Measurements from ENCODE around the gene ZRANB1.

The ZRANB1 gene

GRCh38 chr10:125023255-125023654, 81.3 kb downstream of the ZRANB1 start:
- H3K79me2 ChIP-seq (ENCODE audit: insufficient read depth, low read length) = no peaks in the 10 kb centered on the region
- H3K4me3 ChIP-seq (ENCODE audit: low read depth, low read length, poor library complexity, severe bottlenecking) = no peak overlapping the region
- peaks cover 6% of the 10 kb centered on the region for H3K27me3 ChIP-seq (ENCODE audit: insufficient read depth, low read length)
- no peaks in the 10 kb centered on the region for H3K36me3 ChIP-seq (ENCODE audit: insufficient read depth, low read length)
- TF ChIP-seq CTCF (IDR thresholded peaks at IDR 0.05; ENCODE audit: low read length) = no peak
- no peak for TF ChIP-seq EZH2 (IDR thresholded peaks at IDR 0.05; ENCODE audit: borderline replicate concordance, low read length)
- H3K4me1 ChIP-seq (ENCODE audit: insufficient read depth, low read length, severe bottlenecking) = peaks cover 14% of the 10 kb centered on the region
- H3K27ac ChIP-seq (ENCODE audit: low read depth, low read length, poor library complexity, severe bottlenecking) = no peak overlapping the region
- no peak overlapping the region for H3K9ac ChIP-seq (ENCODE audit: low read length)
- H4K20me1 ChIP-seq (ENCODE audit: insufficient read depth, low read length) = no peaks in the 10 kb centered on the region
- no peaks in the 10 kb centered on the region for H3K9me2 ChIP-seq (ENCODE audit: low read depth, low read length)
- H3K9me3 ChIP-seq (ENCODE audit: low read length) = no peaks in the 10 kb centered on the region
- no peaks in the 10 kb centered on the region for H3F3A ChIP-seq (ENCODE audit: insufficient read depth, low read length)
- no peak overlapping the region for H3K4me2 ChIP-seq (ENCODE audit: low read length)
- no peak overlapping the region for H2AFZ ChIP-seq (ENCODE audit: low read length)

- TF ChIP-seq EZH2 (IDR thresholded peaks at IDR 0.05; ENCODE audit: borderline replicate concordance, low read length) (no peak), CTCF (IDR thresholded peaks at IDR 0.05; ENCODE audit: low read length) (no peak)
- no peak overlapping the region for H3K9ac ChIP-seq (ENCODE audit: low read length)
- H3K4me2 ChIP-seq (ENCODE audit: low read length) = no peak overlapping the region; the same call in 1 of the 2 replicates
- peaks cover 14% of the 10 kb centered on the region for H3K4me1 ChIP-seq (ENCODE audit: insufficient read depth, low read length, severe bottlenecking)
- H3K36me3 ChIP-seq (ENCODE audit: insufficient read depth, low read length) = no peaks in the 10 kb centered on the region
- H2AFZ ChIP-seq (ENCODE audit: low read length) = no peak overlapping the region
- no peaks in the 10 kb centered on the region for H3K9me3 ChIP-seq (ENCODE audit: low read length)
- H3K27me3 ChIP-seq (ENCODE audit: insufficient read depth, low read length) = peaks cover 6% of the 10 kb centered on the region
- H3K4me3 ChIP-seq (ENCODE audit: low read depth, low read length, poor library complexity, severe bottlenecking) = no peak overlapping the region
- no peaks in the 10 kb centered on the region for H3F3A ChIP-seq (ENCODE audit: insufficient read depth, low read length)
- H3K9me2 ChIP-seq (ENCODE audit: low read depth, low read length) = no peaks in the 10 kb centered on the region
- no peak overlapping the region for H3K27ac ChIP-seq (ENCODE audit: low read depth, low read length, poor library complexity, severe bottlenecking)
- no peaks in the 10 kb centered on the region for H3K79me2 ChIP-seq (ENCODE audit: insufficient read depth, low read length)
- H4K20me1 ChIP-seq (ENCODE audit: insufficient read depth, low read length) = no peaks in the 10 kb centered on the region
These were observed 82.1 kb downstream of the ZRANB1 start for GRCh38 chr10:125023862-125024496.

- Histone ChIP-seq H3K79me2 (ENCODE audit: insufficient read depth, low read length) (no peaks in the 10 kb centered on the region), H4K20me1 (ENCODE audit: insufficient read depth, low read length) (no peaks in the 10 kb centered on the region), H3K27ac (ENCODE audit: low read depth, low read length, poor library complexity, severe bottlenecking) (no peak overlapping the region)
These were observed 82.7 kb downstream of the ZRANB1 start for GRCh38 chr10:125024497-125025234.

More at GRCh38 chr10:125024497-125025234, 82.7 kb downstream of the ZRANB1 start:
- TF ChIP-seq EZH2 (IDR thresholded peaks at IDR 0.05; ENCODE audit: borderline replicate concordance, low read length) (no peak), CTCF (IDR thresholded peaks at IDR 0.05; ENCODE audit: low read length) (no peak)
- no peaks in the 10 kb centered on the region for H3K9me3 ChIP-seq (ENCODE audit: low read length)
- no peak overlapping the region for H3K4me3 ChIP-seq (ENCODE audit: low read depth, low read length, poor library complexity, severe bottlenecking)
- peaks cover 14% of the 10 kb centered on the region for H3K4me1 ChIP-seq (ENCODE audit: insufficient read depth, low read length, severe bottlenecking)
- no peak overlapping the region for H3K9ac ChIP-seq (ENCODE audit: low read length)
- H3K9me2 ChIP-seq (ENCODE audit: low read depth, low read length) = no peaks in the 10 kb centered on the region
- peaks cover 6% of the 10 kb centered on the region for H3K27me3 ChIP-seq (ENCODE audit: insufficient read depth, low read length)
- no peak overlapping the region for H2AFZ ChIP-seq (ENCODE audit: low read length)
- H3K4me2 ChIP-seq (ENCODE audit: low read length) = no peak overlapping the region; the same call in 1 of the 2 replicates
- H3F3A ChIP-seq (ENCODE audit: insufficient read depth, low read length) = no peaks in the 10 kb centered on the region
- H3K36me3 ChIP-seq (ENCODE audit: insufficient read depth, low read length) = no peaks in the 10 kb centered on the region

Data from OCI-LY1 (cell line).